Measurements from ENCODE around the gene AP4S1.
"Not testable (repeated sequence)": the region's sequence is repeated elsewhere in the genome, so short reads cannot be mapped to it uniquely, and the experiment has no call there.

AP4S1 gene

GRCh38 chr14:31009836-31010574, 15.4 kb upstream of the AP4S1 start:
- DNase-seq, result no peak

- no peak for DNase-seq
These were observed 14.5 kb upstream of the AP4S1 start for GRCh38 chr14:31010935-31011334.

- DNase-seq, result no peak
These were observed 11.6 kb upstream of the AP4S1 start for GRCh38 chr14:31013841-31014240.

- DNase-seq, result no peak
These were observed 7.3 kb upstream of the AP4S1 start for GRCh38 chr14:31018057-31018645.

GRCh38 chr14:31020834-31021575, 4.4 kb upstream of the AP4S1 start:
- DNase-seq, result no peak

GRCh38 chr14:31021576-31021949, 3.9 kb upstream of the AP4S1 start:
- DNase-seq, result no peak

GRCh38 chr14:31022386-31022785, 3.1 kb upstream of the AP4S1 start:
- DNase-seq, result no peak

GRCh38 chr14:31024010-31024480, 1.4 kb upstream of the AP4S1 start:
- DNase-seq, result no peak

- no peak for DNase-seq
These were observed 677 bp upstream of the AP4S1 start for GRCh38 chr14:31024577-31025366.

GRCh38 chr14:31026077-31026449, 614 bp downstream of the AP4S1 start, which contains the start of gene STRN3:
Gene STRN3 (minus strand): TSS chr14:31026379. CDS start chr14:31026185, 194 bp downstream.
- DNase-seq, result no peak

- DNase-seq, result peak; percentile 94
These were observed 1.2 kb downstream of the AP4S1 start for GRCh38 chr14:31026450-31027235.

GRCh38 chr14:31027847-31028246, 2.4 kb downstream of the AP4S1 start:
- DNase-seq, result no peak

- DNase-seq, result no peak
These were observed 3.8 kb downstream of the AP4S1 start for GRCh38 chr14:31029016-31029970.

- DNase-seq, result no peak
These were observed 5.0 kb downstream of the AP4S1 start for GRCh38 chr14:31030469-31030868.

GRCh38 chr14:31036552-31036951, 11.1 kb downstream of the AP4S1 start:
- no peak for DNase-seq

- no peak for DNase-seq
These were observed 12.3 kb downstream of the AP4S1 start for GRCh38 chr14:31037709-31038221.

GRCh38 chr14:31038521-31039166, 13.2 kb downstream of the AP4S1 start:
- DNase-seq, result no peak

- DNase-seq, result no peak
These were observed 16.9 kb downstream of the AP4S1 start for GRCh38 chr14:31042300-31042699.

GRCh38 chr14:31042893-31043292, 17.4 kb downstream of the AP4S1 start:
- not testable (repeated sequence) for DNase-seq

- no peak for DNase-seq
These were observed 17.9 kb downstream of the AP4S1 start for GRCh38 chr14:31043379-31043778.
